ENCODE data around the gene VIP.

Gene VIP

DNA sequence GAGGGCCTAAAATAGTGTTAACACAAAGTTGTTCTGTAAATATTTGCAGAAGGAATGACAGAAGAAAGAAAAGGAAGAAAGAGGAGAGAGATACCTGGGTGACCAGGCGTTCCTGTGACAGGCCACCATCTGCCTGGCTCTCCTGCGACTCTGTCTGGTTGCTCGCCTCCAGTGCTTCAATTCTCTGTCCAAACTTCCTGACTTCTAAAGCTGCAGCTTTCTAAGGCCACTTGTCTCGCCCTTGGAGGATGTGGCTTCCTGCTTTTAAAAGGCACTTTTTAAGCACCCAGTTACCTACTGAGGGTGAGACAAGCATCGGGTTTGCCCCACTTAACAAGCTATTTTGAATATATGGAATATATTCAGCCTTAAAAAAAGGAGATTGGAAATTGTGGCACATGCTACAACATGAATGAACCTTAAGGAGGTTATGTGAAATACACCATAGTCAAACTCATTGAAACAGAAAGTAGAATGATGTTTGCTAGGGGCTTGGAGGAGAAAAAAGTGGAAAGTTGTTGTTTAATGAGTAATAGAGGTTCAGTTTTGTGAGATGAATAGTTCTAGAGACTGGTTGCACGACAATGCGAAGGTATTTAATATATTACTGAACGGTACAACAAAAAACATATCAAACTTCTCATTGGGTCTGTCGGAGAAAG lies 32.8 kb downstream of the VIP start:
- no peak for DNase-seq

- DNase-seq, result no peak
Observed at GRCh38 chr6:152794696-152795095, 44.1 kb downstream of the VIP start.

- no peak for DNase-seq
Observed at GRCh38 chr6:152804150-152804549, 53.6 kb downstream of the VIP start.

Measured in NCI-H226 (cell line).